Putamen (tissue), 1 donor: ENCODE data around the gene MYMK.

ENCODE experiments used
- DNase-seq: peaks from one replicate; pipeline ENCODE4 v3.0.0-alpha.2; 2016; ENCODE audit warnings: low spot score

The MYMK gene

GRCh38 chr9:133535306-133535877 is 10.6 kb upstream of the MYMK start:
- no peak for DNase-seq

GRCh38 chr9:133534346-133535291 is 9.9 kb upstream of the MYMK start, which contains the start of gene ADAMTSL2:
Gene ADAMTSL2, plus strand, starts transcription at chr9:133534704. Its CDS starts 2,009 bp downstream, at chr9:133536713.
- DNase-seq, result peak; percentile 74

GRCh38 chr9:133533857-133534256 is 9.1 kb upstream of the MYMK start:
- no peak for DNase-seq

- DNase-seq, result no peak
These were observed 8.3 kb upstream of the MYMK start for GRCh38 chr9:133532937-133533668.

- DNase-seq, result no peak
These were observed 6.5 kb upstream of the MYMK start for GRCh38 chr9:133531293-133531692.

GRCh38 chr9:133529874-133530273 is 5.1 kb upstream of the MYMK start:
- no peak for DNase-seq

GRCh38 chr9:133529457-133529856 is 4.7 kb upstream of the MYMK start:
- DNase-seq, result no peak

GRCh38 chr9:133528876-133529241 is 4.1 kb upstream of the MYMK start:
- no peak for DNase-seq

GRCh38 chr9:133528001-133528875 is 3.5 kb upstream of the MYMK start:
- DNase-seq, result no peak

GRCh38 chr9:133527444-133527920 is 2.7 kb upstream of the MYMK start:
- no peak for DNase-seq

GRCh38 chr9:133526721-133527321 is 2.1 kb upstream of the MYMK start:
- peak; percentile 84 for DNase-seq

- DNase-seq, result no peak
These were observed 918 bp upstream of the MYMK start for GRCh38 chr9:133525677-133526076.

- DNase-seq, result no peak
These were observed 613 bp downstream of the MYMK start for GRCh38 chr9:133524146-133524545.

GRCh38 chr9:133523106-133523505 is 1.7 kb downstream of the MYMK start:
- no peak for DNase-seq

GRCh38 chr9:133522073-133522910 is 2.5 kb downstream of the MYMK start:
- no peak for DNase-seq

- DNase-seq, result peak; percentile 75
These were observed 3.4 kb downstream of the MYMK start for GRCh38 chr9:133521122-133522072.

- no peak for DNase-seq
These were observed 4.5 kb downstream of the MYMK start for GRCh38 chr9:133520121-133520835.

GRCh38 chr9:133519693-133520092 is 5.1 kb downstream of the MYMK start:
- DNase-seq, result no peak
